Neural cell (in vitro differentiated cells): Measurements from ENCODE around the gene CELSR1. TPM values are rescaled to one million over a fixed set of nuclear protein-coding genes. Genes with fewer than 3 reads are reported as not detected.

Experiments used
- H2AFZ ChIP-seq: fragments of 200-600, 300-800 bp; sonication (generic), shearing (Covaris generic); 2 replicates; pipeline ENCODE4 v1.6.0; 2014; ENCODE audit warnings: low read depth, mild to moderate bottlenecking, antibody characterized with exemption, low read length, moderate library complexity
- H3F3A ChIP-seq: fragments of 200-600 bp; shearing (Covaris generic); 2 replicates; pipeline ENCODE4 v1.6.1; 2016; ENCODE audit warnings: mild to moderate bottlenecking, moderate library complexity, mixed read lengths, antibody characterized with exemption, low read length; ENCODE audit not compliant: insufficient read depth, poor library complexity, severe bottlenecking
- H3K27ac ChIP-seq: fragments of 200-600, 300-800 bp; sonication (generic), shearing (Covaris generic); 2 replicates; pipeline ENCODE4 v1.5.1; 2014; ENCODE audit warnings: mild to moderate bottlenecking, low read length, moderate library complexity
- H3K27me3 ChIP-seq: fragments of 300-800, 200-600 bp; sonication (generic), shearing (Covaris generic); 2 replicates; pipeline ENCODE4 v1.6.0; 2014; ENCODE audit warnings: mild to moderate bottlenecking, low read depth, low read length, moderate library complexity; ENCODE audit not compliant: insufficient read depth
- H3K36me3 ChIP-seq: fragments of 300-800, 200-600 bp; sonication (generic), shearing (Covaris generic); 2 replicates; pipeline ENCODE4 v1.5.1; 2014; ENCODE audit warnings: mild to moderate bottlenecking, antibody characterized with exemption, low read length, moderate library complexity; ENCODE audit not compliant: insufficient read depth
- H3K4me2 ChIP-seq: fragments of 300-800, 200-600 bp; sonication (generic), shearing (Covaris generic); 2 replicates; pipeline ENCODE4 v1.6.0; 2014; ENCODE audit warnings: mild to moderate bottlenecking, low read length
- H3K4me3 ChIP-seq: fragments of 300-800, 200-600 bp; sonication (generic), shearing (Covaris generic); 2 replicates; pipeline ENCODE4 v1.5.1; 2014; ENCODE audit warnings: mild to moderate bottlenecking, low read length, moderate library complexity
- H3K79me2 ChIP-seq: fragments of 200-600 bp; shearing (Covaris generic); replicated peaks from 2 replicates; pipeline ENCODE4 v1.6.0; 2014; ENCODE audit warnings: mild to moderate bottlenecking, low read length, moderate library complexity; ENCODE audit not compliant: insufficient read depth
- H3K9ac ChIP-seq: fragments of 300-800, 200-600 bp; sonication (generic), shearing (Covaris generic); 2 replicates; pipeline ENCODE4 v1.6.1; 2016; ENCODE audit warnings: mild to moderate bottlenecking, low read length, mixed read lengths
- H3K9me2 ChIP-seq: fragments of 200-600 bp; shearing (Covaris generic); 2 replicates; pipeline ENCODE4 v1.6.1; 2016; ENCODE audit warnings: mild to moderate bottlenecking, low read length, mixed read lengths; ENCODE audit not compliant: insufficient read depth
- H3K9me3 ChIP-seq: fragments of 200-600, 300-800 bp; sonication (generic), shearing (Covaris generic); 2 replicates; pipeline ENCODE4 v1.6.1; 2016; ENCODE audit warnings: mild to moderate bottlenecking, mixed run types, low read length, moderate library complexity, mixed read lengths
- H4K20me1 ChIP-seq: fragments of 200-600 bp; shearing (Covaris generic); 2 replicates; pipeline ENCODE4 v1.6.1; 2016; ENCODE audit warnings: mild to moderate bottlenecking, mixed run types; ENCODE audit not compliant: insufficient read depth
- CTCF ChIP-seq: fragments of 450-650 bp; IDR thresholded peaks from 2 replicates; pipeline ENCODE4 v1.5.1; 2014; ENCODE audit warnings: antibody characterized with exemption, mild to moderate bottlenecking, moderate library complexity; ENCODE audit not compliant: poor library complexity, severe bottlenecking
- EP300 ChIP-seq: fragments of 450-650 bp; conservative IDR thresholded peaks from 2 replicates; pipeline ENCODE4 v1.6.1; 2014; ENCODE audit warnings: antibody characterized with exemption, mild to moderate bottlenecking, moderate library complexity; ENCODE audit not compliant: poor library complexity, severe bottlenecking
- EZH2 ChIP-seq: fragments of 200-600, 300-800 bp; shearing (Covaris generic), sonication (generic); IDR thresholded peaks from 2 replicates; pipeline ENCODE4 v1.6.1; 2014; ENCODE audit warnings: antibody characterized with exemption, low read length, borderline replicate concordance, mild to moderate bottlenecking; ENCODE audit not compliant: insufficient read depth, poor library complexity, severe bottlenecking
- MXI1 ChIP-seq: fragments of 450-650 bp; conservative IDR thresholded peaks from 2 replicates; pipeline ENCODE4 v1.6.1; 2014; ENCODE audit warnings: antibody characterized with exemption, mild to moderate bottlenecking; ENCODE audit not compliant: poor library complexity, severe bottlenecking
- POLR2AphosphoS5 ChIP-seq: IDR thresholded peaks from 2 replicates; pipeline ENCODE4 v1.6.1; 2012
- RAD21 ChIP-seq: fragments of 450-650 bp; conservative IDR thresholded peaks from 2 replicates; pipeline ENCODE4 v1.6.1; 2014; ENCODE audit warnings: antibody characterized with exemption, mild to moderate bottlenecking, moderate library complexity
- REST ChIP-seq: IDR thresholded peaks from 2 replicates; pipeline ENCODE4 v1.6.1; 2012; ENCODE audit warnings: borderline replicate concordance
- SMC3 ChIP-seq: fragments of 450-650 bp; conservative IDR thresholded peaks from 2 replicates; pipeline ENCODE4 v1.6.1; 2014; ENCODE audit warnings: antibody characterized with exemption, mild to moderate bottlenecking, moderate library complexity; ENCODE audit not compliant: poor library complexity
- TAF1 ChIP-seq: IDR thresholded peaks from 2 replicates; pipeline ENCODE4 v1.6.1; 2012; ENCODE audit warnings: low read depth
- polyA plus RNA-seq: library from polyadenylated mRNA; depleted of rRNA; stranded (reverse); fragments of >200 nt; gene quantifications from 2 replicates; pipeline ENCODE4 v1.2.3, GENCODE V29; 2014

Gene CELSR1
- polyA plus RNA-seq, 1 donor from 2014 or later, result 0.14 TPM

- H3K79me2 ChIP-seq, result no peaks in the 10 kb centered on the region
- no peaks in the 10 kb centered on the region for H3F3A ChIP-seq
- no peaks in the 10 kb centered on the region for H3K27me3 ChIP-seq
- no peak overlapping the region for H2AFZ ChIP-seq
- H3K4me3 ChIP-seq, result no peak overlapping the region
- H3K36me3 ChIP-seq, result no peaks in the 10 kb centered on the region
- H4K20me1 ChIP-seq, result no peaks in the 10 kb centered on the region
- no peaks in the 10 kb centered on the region for H3K9me2 ChIP-seq
- H3K4me2 ChIP-seq, result no peak overlapping the region
- no peak overlapping the region for H3K9ac ChIP-seq
- TF ChIP-seq POLR2AphosphoS5, result no peak
- no peak for TF ChIP-seq REST
- TF ChIP-seq EZH2, result no peak
- TF ChIP-seq MXI1, result no peak
- H3K27ac ChIP-seq, result no peak overlapping the region
- no peaks in the 10 kb centered on the region for H3K9me3 ChIP-seq
These were observed 183.8 kb downstream of the CELSR1 start for GRCh38 chr22:46353483-46354105.

- no peak for TF ChIP-seq MXI1
- no peak for TF ChIP-seq RAD21
- TF ChIP-seq EZH2, result no peak
- no peak for TF ChIP-seq CTCF
- TF ChIP-seq REST, result no peak
- TF ChIP-seq TAF1, result no peak
- no peak for TF ChIP-seq SMC3
- no peak for TF ChIP-seq EP300
- no peak for TF ChIP-seq POLR2AphosphoS5
- no peak overlapping the region for H2AFZ ChIP-seq
- no peak overlapping the region for H3K4me3 ChIP-seq
- H3K9me2 ChIP-seq, result no peaks in the 10 kb centered on the region
- H3K27ac ChIP-seq, result no peak overlapping the region
- no peaks in the 10 kb centered on the region for H4K20me1 ChIP-seq
- H3K79me2 ChIP-seq, result no peaks in the 10 kb centered on the region
- no peaks in the 10 kb centered on the region for H3K27me3 ChIP-seq
- H3K4me2 ChIP-seq, result no peak overlapping the region
- H3F3A ChIP-seq, result no peaks in the 10 kb centered on the region
- H3K9me3 ChIP-seq, result no peaks in the 10 kb centered on the region
- H3K9ac ChIP-seq, result no peak overlapping the region
- H3K36me3 ChIP-seq, result no peaks in the 10 kb centered on the region
These were observed 184.6 kb downstream of the CELSR1 start for GRCh38 chr22:46352691-46353386.
